HFF-Myc (cell line): Measurements from ENCODE around the gene JCAD.
"Not testable (repeated sequence)": the region's sequence is repeated elsewhere in the genome, so short reads cannot be mapped to it uniquely, and the experiment has no call there.

Experiments
- DNase-seq: peaks from one replicate; pipeline ENCODE4 v3.0.0-alpha.2; 2011; ENCODE audit warnings: low read depth; ENCODE audit errors: extremely low read depth
- H3K4me3 ChIP-seq: replicated peaks from 2 replicates; pipeline ENCODE4 v1.5.1; 2011; ENCODE audit warnings: low read depth, mild to moderate bottlenecking, control low read depth, low read length
- TF ChIP-seq, protein P1 (sequence below): IDR thresholded peaks from 2 replicates; pipeline ENCODE4 v1.5.1; 2012; ENCODE audit warnings: mild to moderate bottlenecking, low read depth, low read length, control low read depth; ENCODE audit errors: missing control alignments

JCAD gene

DNA sequence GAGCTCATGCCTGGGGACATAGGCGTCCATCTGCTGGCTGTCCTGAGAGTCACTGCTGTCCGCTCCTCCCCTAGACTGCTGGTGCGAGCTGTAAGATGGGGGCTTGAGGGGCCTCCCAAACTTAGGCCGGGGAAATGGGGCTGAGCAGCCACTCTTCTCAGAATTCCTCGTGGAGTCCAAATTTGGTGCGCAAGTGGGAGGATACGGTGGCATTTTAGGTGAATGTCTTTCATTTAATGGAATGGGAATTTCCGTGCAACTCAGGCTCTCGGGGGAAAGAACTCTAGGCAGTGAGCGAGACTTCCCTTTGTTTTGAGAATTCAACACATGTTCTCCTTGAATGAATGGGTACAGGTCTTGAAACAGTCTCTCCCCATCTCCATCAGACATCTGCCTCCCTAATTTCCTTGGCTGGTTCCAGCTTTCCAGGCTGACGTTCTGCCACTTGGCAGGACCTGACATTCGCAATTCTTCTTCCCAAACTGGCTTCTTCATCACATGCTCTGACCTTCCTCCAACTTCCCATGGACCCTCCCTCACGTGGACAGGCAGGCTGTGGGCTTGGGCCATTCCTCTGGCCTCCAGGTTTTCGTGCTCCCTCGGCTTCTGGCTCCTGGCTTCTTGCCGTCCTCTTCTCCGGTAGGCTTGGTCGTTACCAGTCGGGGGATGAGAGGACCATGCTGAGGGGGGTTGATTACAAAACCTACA lies 30.1 kb downstream of the JCAD start:
- H3K4me3 ChIP-seq, result no peak overlapping the region
- TF ChIP-seq, protein P1, sequence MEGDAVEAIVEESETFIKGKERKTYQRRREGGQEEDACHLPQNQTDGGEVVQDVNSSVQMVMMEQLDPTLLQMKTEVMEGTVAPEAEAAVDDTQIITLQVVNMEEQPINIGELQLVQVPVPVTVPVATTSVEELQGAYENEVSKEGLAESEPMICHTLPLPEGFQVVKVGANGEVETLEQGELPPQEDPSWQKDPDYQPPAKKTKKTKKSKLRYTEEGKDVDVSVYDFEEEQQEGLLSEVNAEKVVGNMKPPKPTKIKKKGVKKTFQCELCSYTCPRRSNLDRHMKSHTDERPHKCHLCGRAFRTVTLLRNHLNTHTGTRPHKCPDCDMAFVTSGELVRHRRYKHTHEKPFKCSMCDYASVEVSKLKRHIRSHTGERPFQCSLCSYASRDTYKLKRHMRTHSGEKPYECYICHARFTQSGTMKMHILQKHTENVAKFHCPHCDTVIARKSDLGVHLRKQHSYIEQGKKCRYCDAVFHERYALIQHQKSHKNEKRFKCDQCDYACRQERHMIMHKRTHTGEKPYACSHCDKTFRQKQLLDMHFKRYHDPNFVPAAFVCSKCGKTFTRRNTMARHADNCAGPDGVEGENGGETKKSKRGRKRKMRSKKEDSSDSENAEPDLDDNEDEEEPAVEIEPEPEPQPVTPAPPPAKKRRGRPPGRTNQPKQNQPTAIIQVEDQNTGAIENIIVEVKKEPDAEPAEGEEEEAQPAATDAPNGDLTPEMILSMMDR, result no peak
- no peak for DNase-seq

DNA sequence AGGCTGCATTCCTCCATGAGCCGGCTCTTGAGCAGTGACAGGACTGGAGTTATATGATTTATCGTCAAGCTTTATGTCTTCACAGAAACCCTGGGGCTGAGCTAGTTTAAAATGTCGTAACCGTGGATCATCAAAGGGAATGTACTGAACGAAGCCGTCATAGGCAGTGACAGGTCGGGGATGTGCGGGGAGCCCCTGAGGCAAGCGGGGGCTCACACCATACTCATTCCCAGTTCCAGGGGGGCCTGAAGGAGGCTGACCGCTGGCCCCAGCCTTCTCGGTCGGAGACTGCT lies 30.7 kb downstream of the JCAD start:
- TF ChIP-seq, protein P1, result no peak
- DNase-seq, result no peak
- no peak overlapping the region for H3K4me3 ChIP-seq

- TF ChIP-seq, protein P1, result no peak
- DNase-seq, result no peak
- H3K4me3 ChIP-seq, result no peak overlapping the region
These were observed 31.2 kb downstream of the JCAD start for GRCh38 chr10:30028006-30028737.

DNA sequence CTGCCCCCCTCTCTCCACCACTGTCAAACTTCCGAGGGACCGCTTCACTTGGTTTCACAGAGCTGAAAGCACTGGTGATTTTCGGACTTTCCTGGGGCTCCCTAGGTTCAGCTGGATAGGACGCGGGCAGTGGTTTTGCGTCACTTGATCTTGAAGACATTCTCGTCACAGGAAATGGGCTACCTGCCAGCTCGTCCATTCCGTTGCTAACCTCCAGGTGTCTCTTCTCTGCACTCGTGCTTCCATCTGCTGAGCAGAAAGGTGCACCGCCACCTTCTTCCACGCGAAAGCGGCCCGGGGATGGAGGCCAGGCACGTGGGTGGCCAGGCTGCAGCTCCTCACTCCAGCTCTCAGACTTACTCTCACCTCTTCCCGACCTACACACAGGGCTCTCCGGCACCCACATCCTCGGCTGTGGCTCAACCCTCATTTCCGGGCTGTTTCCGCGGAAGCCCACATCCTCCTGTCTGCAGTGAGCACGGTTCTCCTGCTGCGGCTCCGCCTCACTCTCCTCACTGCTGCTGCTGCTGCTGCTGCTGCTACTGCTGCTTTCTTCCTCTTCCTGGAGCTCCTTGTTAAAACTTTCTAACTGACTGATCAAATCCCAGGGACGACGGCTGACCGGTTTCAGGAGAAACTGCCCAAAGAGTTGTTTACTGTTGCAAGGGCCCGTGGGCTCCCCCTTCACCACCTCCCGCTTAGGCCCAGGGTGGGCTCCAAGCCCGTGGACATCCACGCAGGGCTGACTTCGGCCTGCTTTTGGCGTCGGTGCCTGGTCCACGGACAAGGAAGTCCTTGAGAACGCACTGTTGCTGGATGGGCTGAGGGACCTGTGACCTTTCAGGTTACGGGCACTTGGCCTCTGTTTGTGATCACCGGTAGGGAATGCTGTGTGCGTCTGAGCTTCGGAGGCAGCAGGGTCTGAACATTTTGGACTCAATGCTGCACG lies 32.1 kb downstream of the JCAD start:
- no peak overlapping the region for H3K4me3 ChIP-seq
- DNase-seq, result no peak
- TF ChIP-seq, protein P1, result no peak

DNA sequence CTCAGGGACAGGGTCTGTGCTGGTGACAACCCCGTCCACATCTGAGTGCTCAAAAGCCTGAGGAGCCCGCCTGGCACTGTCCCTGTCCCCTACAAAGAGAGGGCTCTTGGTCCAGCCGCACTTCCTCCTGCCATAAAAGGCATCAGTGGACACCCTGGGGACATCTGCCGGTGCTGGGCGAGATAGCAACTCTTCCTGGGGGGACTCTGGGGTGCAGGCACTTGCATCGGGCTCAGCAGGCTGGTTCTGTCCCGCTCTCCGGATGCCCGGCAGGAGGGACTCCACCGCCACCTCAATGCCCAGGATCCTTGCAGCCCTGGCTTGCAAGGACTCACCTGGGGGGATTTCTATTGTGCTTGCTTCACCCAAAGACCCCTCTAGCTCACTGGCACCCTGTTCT lies 32.8 kb downstream of the JCAD start:
- H3K4me3 ChIP-seq, result no peak overlapping the region
- TF ChIP-seq, protein P1, result no peak
- no peak for DNase-seq

DNA sequence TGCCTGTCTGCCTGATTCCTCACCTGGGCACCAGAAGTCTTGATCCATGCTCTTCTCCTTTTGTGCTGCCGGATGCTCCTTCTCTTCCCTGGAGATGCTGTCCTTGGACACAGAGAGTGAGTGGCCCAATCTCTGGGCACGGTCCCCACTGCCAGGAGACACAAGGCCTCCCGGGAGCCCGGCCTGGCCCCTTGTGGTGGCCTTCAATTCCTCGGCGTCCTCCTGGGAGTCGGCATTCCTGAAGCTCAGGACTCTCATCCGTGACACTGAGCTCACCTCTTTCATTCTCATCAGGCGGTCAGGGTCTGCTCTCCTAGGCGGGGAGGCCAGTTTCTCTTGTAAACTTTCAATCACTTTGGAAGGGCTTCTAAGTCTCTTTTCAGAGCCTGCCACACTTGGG lies 33.3 kb downstream of the JCAD start:
- TF ChIP-seq, protein P1, result no peak
- no peak for DNase-seq
- H3K4me3 ChIP-seq, result no peak overlapping the region

DNA sequence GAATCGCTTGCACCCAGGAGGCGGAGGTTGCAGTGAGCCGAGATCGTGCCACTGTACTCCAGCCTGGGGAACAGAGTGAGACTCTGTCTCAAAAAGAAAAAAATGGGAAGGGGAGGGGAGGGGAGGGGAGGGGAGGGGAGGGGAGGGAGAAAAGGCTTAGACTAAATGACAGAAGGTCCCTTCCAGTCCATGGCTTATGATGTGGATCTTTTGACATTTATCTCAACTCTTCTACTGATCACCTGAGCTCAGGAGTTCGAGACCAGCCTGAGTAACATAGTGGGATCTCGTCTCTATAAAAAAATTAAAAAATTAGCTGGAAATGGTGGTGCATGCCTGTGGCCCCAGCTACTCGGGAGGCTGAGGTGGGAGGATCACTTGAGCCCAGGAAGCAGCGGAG lies 34.0 kb downstream of the JCAD start:
- H3K4me3 ChIP-seq, DNase-seq: not testable (repeated sequence)
